NCI-H345 treated with DMSO at 0.1 percent for 48 hours (cell line): ENCODE results near the gene CDK11B.
"Not testable (repeated sequence)": the region's sequence is repeated elsewhere in the genome, so short reads cannot be mapped to it uniquely, and the experiment has no call there.

ENCODE experiments used
- DNase-seq: peaks from one replicate; lab custom pipeline; 2025; ENCODE audit not compliant: unreplicated experiment; lab: John Stamatoyannopoulos, UW

The CDK11B gene

DNA sequence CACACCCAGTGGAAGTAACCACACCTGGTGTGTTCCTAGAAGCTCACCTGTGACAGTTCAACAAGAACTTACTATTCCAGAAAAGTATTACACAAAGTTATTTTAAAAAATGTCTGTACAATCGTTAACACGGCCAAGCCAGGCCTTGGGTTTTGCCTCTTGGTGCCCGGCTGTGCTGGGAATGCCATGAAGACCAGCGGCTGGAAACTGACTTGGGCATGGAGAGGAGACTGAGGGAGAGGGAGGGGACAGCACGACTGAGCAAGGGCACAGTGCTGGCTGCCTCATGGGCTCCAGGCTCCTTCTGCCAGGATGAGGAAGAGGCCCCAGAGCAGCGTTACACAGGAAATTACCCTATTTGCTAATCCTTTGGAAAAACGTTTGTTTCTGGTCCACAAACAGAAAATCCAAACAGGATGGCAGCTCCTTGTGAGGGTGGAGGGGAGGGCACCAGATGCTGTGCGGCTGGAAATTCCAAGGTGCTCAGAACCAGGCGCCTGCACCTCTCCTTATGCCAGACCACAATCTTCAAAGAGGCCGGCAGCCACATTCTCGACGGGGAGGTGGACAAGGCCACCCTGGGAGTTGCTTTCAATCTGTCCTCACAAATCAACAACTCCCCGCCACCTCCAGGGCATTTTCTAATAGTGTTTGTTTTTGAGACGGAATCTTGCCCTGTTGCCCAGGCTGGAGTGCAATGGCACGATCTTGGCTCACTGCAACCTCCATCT lies 4.2 kb upstream of the CDK11B start:
- DNase-seq = not testable (repeated sequence)

DNA sequence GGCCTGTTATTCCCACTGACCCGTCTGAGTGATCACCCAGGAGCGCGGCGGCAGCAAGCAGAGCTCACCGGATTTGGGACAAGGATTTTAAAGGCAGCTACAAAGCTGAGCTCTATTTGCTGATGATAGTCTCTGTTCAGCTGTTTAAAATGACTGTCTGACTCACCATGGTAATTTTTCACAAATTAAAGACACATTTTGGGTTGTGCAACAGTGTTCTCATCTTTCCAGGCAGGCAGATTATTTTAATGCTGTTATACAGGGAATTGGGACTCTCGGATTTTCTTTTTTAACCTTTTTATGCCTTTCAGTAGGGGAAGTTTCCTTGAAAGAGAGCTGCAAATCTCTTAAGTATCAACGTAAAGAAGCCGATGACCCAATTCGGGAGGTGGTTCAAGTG lies 3.6 kb upstream of the CDK11B start:
- not testable (repeated sequence) for DNase-seq

DNA sequence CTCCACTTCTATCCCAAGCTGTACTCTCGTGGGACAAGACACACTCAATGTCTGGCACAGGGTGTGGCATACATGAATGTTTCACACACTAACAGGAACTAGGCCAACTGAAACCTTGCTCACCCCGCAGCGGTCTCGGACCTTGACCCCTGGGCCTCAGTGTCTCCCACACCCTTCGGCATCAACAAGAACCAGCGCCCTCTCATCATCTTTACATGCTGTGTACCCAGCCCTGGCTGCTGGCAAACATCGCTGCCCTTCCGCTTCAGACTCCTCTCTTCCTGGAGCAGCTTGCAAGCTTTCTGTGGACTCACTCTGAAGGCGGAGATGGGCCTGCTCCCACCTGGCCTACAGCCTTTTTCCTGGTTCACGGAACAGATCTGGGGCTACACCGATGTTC lies 10.5 kb downstream of the CDK11B start:
- DNase-seq = not testable (repeated sequence)

DNA sequence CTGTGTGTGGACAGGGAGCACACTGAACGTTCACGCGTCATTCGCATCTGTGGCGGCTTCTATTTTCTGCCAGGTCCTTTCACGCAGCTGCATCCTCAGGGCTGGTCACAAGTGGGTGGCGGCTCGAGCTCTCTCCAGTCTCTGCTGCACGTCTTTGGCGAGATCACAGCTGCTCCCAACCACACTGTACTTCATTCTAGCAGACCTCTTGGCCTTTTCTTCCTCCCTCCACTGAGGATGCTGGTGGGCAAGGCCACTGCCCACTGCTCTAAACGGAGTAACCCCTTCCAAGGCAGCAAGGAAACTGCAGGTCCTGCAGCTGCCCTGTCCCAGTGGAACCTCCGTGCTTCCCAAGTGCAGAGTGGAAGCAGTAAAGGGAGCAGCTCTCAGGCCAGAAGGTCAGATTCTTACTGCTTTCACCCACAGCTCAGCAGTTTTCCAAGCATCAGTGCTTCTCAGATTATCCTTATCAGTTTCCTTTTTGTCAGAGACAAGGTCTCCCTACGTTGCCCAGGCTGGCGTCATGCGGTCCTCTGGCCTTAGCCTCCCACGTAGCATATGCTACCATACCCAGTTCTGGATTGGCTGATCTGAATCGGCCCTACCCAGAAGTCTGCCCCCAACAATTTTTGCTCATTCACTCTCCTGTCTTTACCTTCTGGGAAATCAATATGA lies 11.1 kb downstream of the CDK11B start:
- DNase-seq = not testable (repeated sequence)

DNA sequence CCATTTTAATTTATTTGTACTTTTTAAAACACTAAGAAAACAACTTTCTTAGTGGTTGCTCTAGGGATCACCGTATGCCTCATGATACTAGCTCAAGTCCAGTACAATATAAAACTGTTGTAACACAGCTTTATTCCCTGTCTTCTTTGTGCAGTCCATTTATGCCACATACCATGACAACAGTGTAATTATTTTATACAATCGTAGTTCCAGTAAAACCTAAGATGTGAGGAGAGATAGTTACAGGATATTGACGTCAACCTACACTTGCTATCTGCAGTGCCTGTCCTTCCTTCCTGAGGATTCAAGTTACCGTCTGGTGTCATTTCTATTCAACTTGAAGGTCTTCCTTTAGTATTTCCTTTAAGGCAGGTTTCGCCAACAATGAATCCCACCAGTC lies 12.5 kb downstream of the CDK11B start:
- DNase-seq = not testable (repeated sequence)

DNA sequence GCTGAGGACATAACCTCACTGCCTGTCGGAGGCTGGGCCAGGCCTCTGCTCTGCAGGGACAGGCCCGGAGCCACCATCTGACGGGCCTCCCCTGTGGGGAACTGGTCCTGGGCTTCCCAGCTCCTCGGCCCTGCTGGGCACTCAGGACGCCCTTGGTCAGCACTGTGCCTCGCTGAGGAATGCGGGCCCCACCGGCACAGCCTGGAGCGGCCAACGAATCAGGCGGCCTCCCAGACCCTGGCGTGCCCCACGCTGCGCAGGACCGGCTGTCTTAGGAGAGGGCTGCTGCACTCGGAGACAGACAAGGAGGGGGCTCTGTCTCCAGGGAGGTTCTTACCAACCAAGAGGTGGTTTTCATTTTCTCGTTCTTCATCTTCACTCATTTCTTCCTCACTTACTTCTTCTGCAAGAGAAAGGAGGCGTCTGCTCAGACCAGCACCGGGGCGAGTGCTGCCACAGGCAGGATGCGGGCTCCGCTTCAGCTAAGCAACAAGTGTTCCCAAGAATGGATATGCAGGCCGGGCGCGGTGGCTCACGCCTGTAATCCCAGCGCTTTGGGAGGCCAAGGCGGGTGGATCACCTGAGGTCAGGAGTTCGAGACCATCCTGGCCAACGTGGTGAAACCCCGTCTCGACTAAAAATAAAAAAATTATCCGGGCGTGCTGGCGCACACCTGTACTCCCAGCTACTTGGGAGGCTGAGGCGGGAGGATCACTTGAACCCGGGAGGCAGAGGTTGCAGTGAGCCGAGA lies 17.9 kb downstream of the CDK11B start:
- not testable (repeated sequence) for DNase-seq

DNA sequence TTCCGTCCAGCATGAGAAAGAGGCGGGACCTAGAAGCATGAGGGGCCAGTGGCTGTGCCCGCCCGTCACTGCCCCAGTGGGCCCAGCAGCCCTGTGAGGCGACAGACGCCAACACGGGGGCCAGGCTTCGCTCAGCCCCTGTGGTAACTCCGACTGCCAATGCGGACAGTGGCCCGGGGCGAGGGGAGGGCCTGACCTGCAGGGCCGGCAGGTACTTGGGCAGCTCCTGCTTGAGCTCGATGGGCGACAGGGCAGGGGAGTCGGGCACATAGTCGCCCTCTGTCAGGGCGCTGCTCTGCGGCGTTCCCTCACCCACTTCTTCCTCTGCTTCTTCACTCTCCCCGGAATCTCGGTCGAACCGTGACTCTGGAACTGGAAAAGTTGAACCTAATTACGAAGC lies 18.7 kb downstream of the CDK11B start:
- not testable (repeated sequence) for DNase-seq

DNA sequence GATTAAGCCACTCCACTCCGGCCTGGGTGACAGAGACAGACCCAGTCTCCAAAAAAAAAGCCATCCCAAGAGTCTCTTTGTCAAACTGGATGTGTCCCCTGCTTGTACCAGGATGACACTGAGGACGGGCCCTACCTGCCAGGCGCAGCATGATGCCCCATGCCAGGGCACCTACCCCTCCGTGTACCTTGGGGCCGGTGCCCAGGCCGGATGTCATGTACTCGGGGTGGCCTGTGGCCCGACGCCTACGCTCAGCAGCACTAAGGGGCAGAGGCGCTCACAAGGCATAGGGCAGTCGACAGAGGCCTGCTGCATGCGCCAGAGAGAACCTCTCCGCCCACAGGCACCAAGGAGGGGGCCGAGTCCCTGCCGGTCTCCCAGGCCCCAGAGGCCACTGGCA lies 19.4 kb downstream of the CDK11B start:
- not testable (repeated sequence) for DNase-seq

DNA sequence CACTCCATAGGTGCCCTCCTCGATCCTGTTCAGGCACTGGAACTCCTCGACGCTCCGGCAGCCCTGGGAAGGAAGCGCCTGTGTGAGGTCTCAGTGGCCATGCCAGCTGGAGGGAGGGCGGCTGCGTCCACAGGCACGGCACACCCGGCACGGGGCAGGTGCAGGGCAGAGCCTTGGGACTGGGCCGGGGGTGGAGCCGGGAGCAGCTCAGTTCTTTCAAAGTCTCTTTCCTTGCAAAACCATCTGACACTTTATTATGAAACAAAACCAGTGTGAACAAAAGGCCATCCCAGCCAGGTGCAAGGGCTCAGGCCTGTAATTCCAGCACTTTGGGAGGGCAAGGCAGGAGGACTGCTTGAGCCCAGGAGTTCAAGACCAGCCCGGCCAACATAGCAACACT lies 20.3 kb downstream of the CDK11B start:
- DNase-seq = not testable (repeated sequence)

DNA sequence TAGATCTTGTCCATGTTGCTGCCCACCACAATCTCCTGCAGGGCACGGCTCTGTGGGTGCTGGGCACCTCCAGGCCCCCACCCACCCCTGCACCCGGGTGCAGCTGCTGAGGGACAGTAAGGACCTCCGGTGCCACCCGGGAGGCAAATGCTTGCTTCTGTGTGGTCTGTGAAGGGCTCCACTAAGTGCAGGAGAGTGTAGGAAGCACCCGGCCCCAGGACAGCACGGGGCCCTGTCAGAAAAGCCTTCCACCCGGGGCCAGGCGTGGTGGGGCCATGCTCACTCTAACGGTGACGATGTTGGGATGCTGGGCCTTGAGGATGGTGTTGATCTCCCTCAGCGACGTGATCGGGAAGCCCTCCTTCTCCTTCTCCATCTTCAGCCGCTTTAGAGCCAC lies 21.3 kb downstream of the CDK11B start:
- DNase-seq = not testable (repeated sequence)

DNA sequence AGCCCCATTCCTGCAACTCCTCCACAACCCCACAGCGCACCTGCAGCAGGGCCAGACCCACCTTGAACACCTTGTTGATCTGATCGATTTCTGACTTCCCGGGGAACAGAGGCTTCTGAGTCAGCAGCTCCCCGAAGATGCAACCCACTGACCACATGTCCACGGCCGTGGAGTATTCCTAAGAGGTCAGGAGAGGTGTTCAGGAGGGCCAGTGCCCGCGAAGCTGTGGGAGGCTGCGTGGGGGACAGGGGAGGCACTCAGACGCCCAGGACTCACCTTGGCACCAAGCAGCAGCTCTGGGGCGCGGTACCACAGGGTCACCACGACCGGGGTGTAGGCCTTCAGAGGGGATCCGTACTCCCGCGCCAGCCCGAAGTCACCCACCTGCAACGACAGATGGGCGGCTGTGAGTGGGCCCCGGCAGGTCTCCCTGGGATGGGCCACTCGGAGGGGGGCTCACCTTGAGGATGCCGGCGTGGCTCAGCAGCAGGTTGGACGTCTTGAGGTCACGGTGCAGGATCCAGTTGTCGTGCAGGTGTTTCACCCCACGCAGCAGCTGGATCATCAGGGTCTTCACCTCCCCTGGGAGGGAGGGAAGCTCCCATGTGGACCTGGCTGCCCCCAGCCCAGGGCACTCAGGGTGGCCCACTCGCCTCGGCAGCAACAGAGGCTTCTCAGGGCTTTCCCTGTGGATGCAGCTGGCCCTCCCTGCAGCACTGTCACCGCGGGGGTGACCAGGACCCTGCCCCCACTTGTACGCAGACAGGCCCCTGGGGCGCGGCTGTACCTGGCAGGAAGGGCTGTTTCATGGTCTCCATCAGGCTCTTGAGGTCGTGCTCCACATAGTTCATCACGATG lies 22.0 kb downstream of the CDK11B start:
- DNase-seq = not testable (repeated sequence)

DNA sequence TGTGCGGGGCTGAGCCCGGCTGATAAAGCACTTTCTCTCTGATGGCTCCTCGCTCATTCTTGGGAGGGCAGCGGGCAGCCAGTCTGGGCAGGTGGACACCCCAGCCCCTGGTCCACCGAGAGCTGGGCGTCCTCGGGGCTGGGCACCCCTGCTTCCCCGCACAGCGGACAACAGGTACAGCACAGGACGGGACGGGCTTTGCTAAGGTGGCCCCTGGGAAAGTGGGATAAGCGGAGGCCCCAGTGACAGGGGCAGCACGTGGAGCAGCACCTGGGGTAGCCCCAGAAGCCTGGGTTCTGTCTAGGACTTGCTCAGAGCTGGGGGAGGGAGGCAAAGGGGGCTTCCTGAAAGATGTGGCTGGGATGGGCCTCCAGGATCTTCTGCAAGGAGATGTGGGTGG lies 24.2 kb downstream of the CDK11B start:
- not testable (repeated sequence) for DNase-seq

DNA sequence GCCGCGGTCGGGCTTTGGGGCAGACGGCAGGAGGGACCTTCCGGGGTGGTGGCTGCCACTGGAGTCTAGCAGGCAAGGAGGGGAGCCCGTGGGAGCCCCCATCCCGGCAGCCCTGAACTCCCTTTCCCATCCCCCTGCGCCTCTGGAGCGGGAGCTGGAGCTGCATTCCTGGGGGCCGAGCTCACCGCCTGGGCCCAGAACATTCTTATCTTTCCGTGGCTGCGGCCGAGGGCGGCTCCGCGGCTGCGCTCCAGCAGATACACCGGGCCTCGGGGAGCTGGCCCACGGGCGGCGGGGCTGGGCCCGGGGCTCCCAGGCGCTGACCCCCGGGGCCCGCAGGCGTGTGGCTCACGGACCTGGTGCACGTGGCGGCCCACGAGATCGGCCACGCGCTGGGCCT lies 25.4 kb downstream of the CDK11B start:
- DNase-seq = not testable (repeated sequence)

DNA sequence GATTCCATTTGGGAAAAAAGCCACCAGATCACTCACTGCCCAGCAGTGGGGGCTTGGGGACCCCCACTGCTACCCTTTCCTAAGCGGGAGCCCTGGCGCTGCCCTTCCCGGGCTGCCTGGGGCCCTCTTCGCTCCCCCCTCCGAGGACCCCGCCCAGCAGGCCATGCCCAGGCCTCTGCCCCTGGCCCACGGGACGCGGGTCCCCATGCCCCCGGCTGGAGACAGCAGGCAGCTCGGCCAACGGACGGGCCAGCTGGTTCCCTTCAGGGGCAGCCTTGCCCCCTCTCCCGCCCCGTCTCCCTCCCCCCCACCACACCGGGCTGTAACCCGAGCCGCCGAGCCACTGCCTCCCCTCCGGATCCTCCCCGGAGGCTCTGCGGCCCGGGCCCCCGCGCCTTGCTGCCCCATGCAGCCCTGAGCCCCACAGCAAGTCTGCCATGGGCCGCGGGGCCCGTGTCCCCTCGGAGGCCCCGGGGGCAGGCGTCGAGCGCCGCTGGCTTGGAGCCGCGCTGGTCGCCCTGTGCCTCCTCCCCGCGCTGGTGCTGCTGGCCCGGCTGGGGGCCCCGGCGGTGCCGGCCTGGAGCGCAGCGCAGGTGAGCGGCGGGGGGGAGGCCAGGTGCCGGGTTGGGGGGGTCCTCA lies 26.9 kb downstream of the CDK11B start, which contains the start of gene MMP23B:
MMP23B (plus strand) TSS at position 392 of the 639 bp plus-strand sequence; CDS start at position 438, 46 bp downstream.
- no peak for DNase-seq

DNA sequence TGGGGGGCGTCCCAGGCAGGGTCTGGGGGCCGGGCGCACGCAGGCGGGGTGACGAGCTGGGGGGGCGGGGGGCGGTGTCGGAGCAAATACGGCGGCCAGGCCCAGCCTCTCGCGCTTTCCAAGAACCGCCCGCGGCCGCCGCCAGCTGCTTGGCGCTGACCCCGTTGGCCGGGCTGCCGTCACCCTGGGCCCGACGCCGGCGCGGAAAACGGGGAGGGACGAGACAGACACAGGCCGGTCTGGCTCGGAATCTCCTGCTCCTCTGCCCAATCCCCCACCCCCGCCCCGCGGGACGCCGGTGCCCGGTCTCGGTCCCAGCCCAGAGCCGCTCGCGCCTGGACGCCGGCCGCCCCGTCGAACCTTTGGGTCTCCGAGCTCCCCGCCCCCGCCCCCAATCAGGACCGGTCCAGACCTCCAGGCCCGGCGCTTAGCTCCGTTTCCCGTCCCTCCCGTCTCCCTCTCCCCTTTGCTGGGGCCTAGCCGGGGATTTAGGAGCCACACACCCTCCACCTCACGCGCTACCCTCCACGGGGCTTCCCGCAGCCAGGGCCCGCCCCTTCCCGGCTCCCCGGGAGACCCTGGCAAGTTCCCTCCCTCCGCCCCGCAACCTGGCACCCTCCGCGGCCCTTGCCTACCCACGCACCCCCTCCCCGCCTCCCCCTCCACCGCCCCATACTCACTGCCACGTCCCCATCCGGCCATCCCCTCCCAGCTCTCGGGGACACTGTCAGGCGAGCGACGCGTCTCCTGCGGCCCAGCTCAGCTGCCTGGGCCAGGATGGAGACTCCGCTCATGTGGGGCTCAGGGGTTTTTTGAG lies 27.6 kb downstream of the CDK11B start:
- DNase-seq = no peak

DNA sequence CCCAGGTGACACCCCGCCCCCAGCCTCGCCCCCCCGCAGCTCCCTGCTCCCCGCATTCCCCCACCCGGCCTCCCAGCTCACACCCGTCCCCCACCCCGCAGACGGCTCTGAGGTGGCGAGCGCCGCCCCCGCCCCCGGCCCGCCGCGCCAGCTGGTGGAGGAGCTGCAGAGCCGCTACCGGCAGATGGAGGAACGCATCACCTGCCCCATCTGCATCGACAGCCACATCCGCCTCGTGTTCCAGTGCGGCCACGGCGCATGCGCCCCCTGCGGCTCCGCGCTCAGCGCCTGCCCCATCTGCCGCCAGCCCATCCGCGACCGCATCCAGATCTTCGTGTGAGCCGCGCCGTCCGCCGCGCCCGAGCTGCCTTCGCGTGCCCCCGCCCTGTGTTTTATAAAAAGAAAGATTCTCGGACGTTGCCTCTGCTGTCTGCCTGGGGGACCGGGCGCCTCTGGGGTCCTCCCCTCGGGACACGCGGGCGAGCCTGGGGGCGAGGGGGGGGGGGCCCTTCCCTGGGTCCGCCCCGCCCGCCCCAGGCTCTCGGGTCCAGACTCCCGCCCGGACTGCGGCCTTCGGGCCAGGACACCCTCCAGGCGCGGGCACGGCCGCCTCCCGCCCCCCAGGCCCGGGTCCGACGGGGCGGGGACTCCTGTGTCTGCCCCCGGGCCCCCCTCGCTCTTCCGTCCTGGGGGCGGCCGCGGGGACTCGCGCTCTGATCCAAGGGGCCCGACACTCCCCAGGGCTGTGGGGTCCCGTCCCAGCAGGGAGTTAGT lies 28.4 kb downstream of the CDK11B start:
- no peak for DNase-seq

DNA sequence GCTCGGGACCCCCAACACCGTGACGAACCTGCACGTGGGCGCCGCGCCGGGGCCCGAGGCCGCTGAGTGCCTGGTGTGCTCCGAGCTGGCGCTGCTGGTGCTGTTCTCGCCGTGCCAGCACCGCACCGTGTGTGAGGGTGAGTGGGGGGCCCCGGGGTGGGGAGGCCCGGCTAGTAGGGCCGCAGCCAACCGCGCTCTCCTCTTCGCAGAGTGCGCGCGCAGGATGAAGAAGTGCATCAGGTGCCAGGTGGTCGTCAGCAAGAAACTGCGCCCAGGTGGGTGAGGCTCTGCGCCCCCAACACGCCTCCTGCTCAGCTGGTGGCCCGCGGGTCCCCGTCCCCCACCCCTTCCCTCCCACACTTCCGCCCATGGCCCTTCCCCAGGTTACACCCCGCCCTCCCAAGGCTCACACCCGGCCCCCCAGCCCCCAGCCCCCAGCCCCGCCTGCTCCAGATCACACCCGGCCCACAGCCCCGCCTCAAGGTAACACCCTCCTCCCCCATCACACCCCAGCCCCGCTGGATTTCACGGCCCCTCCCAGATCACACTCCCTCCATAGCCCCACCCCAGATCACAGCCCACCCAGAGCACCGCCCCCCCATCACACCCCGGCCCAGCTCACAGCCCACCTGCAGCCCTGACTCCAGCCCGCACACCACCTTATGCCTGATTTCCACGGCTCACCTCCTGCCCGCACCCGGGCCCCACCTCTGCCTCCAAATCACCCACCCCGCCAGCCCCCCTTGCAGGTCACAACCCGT lies 29.2 kb downstream of the CDK11B start:
- DNase-seq = no peak
